Upper lobe of left lung (tissue), 6 donors: Measurements from ENCODE around the gene ANKRD13B. TPM values are rescaled to one million over a fixed set of nuclear protein-coding genes. Genes with fewer than 3 reads are reported as not detected.
A peak's percentile ranks its signal among the peaks of the same experiment; 100 is the strongest.
"Not testable (repeated sequence)": the region's sequence is repeated elsewhere in the genome, so short reads cannot be mapped to it uniquely, and the experiment has no call there.

Source experiments
- ATAC-seq, 2 donors: fragments of 200-7000 bp; cut with Tn5 transposase; one replicate each; pipeline ENCODE4 v1.9.1; 2022; ENCODE audit warnings: mild to moderate bottlenecking in 2 of 2, moderate library complexity in 2 of 2; ENCODE audit not compliant: low FRiP score in 2 of 2
- DNase-seq, 2 donors: peaks; one replicate each; pipeline ENCODE4 v3.0.0-alpha.2; 2019 to 2020
- H3K27ac ChIP-seq, 4 donors: fragments of 200-600 bp; sonication (generic); one replicate each; pipeline ENCODE4 v1.5.1; 2016 to 2019
- H3K27me3 ChIP-seq, 4 donors: fragments of 200-600 bp; sonication (generic); one replicate each; pipeline ENCODE4 v1.5.1; 2017 to 2019
- H3K36me3 ChIP-seq, 4 donors: fragments of 200-600 bp; sonication (generic); one replicate each; pipeline ENCODE4 v1.5.1; 2016 to 2019
- H3K4me1 ChIP-seq, 4 donors: fragments of 200-600 bp; sonication (generic); one replicate each; pipeline ENCODE4 v1.5.1; 2018 to 2019
- H3K4me3 ChIP-seq, 4 donors: fragments of 200-600 bp; sonication (generic); one replicate each; pipeline ENCODE4 v1.5.1; 2017 to 2019; ENCODE audit warnings: mild to moderate bottlenecking in 2 of 4, moderate library complexity in 1 of 4
- H3K9me3 ChIP-seq, 4 donors: fragments of 200-600 bp; sonication (generic); one replicate each; pipeline ENCODE4 v1.5.1; 2018 to 2019
- EP300 ChIP-seq, 4 donors: sonication (generic); formaldehyde crosslinking; IDR thresholded peaks; one replicate each; pipeline ENCODE4 v1.5.1; 2017; ENCODE audit warnings: antibody characterized with exemption in 4 of 4, control low read depth in 2 of 4
- POLR2A ChIP-seq, 4 donors: fragments of 450-650 bp; IDR thresholded peaks; one replicate each; pipeline ENCODE4 v1.5.1; 2016 to 2017; ENCODE audit warnings: antibody characterized with exemption in 4 of 4, mild to moderate bottlenecking in 2 of 4
- POLR2AphosphoS5 ChIP-seq, 2 donors: sonication (generic); formaldehyde crosslinking; IDR thresholded peaks; one replicate each; pipeline ENCODE4 v1.5.1; 2017; ENCODE audit warnings: antibody characterized with exemption in 2 of 2
- WGBS, 2 donors: methylation state at CpG; one replicate each; pipeline ENCODE4 v1.1.5; 2017 to 2018; 5-methylcytosine and 5-hydroxymethylcytosine counted together
- total RNA-seq, 6 donors: library from RNA; depleted of rRNA in 4 of 6; stranded (reverse); fragments of >200 nt in 4 of 6; gene quantifications; one replicate each; pipeline versions ENCODE4 v1.1.0 to v1.2.1, GENCODE V29; 2016 to 2021
- TF ChIP-seq, protein P1 (sequence below), 6 experiments: fragments of 450-650 bp in 4 of 6; fragments of 200-600 bp in 2 of 6; sonication (generic) in 2 of 6; IDR thresholded peaks; one replicate each; pipeline ENCODE4 v1.5.1; 2016 to 2019; ENCODE audit warnings: antibody characterized with exemption in 6 of 6
- donor health status: DM: no; HTN: no; CAD: no; lungs with moderate emphysema.
- donor health status: DM: no; HTN: yes; CAD: no; lungs with severe emphysema.

ANKRD13B gene
- total RNA-seq, 6 donors from 2014 or later, result 1.5 to 24.1 (median 3.9) TPM

DNA sequence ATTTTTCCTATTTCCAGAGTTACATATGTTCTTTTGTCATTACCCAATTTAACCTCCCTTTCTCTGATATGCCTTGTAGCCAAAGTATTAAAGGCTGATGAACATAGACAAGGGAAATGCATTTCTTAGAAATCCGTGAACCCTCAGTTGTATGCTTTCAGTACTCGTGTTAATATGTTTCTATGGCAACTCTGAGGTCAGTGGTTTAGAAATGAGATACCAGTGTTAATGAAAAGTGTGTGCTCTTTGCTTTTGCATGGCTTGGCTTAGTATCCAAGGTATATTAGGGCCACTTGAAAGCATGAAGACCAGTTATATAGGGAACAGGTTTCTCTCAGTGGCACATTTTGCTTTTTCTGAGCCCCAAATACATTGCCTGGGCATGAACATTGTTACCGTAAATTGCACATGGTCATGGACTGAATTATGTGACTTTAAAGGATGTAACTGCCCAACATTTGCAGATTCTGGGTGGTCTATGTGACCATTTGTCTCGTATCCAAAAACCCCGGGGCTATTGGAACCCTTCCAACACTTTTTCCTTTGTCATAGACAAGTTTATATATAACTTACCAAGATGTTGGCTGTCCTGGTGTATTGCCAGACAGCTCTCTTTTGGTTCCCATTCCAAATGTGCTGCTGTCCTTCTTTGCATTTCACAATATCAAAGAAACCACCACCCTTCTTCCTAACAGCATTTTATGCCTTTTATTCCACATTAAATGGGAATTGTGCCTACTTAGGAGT is 43.6 kb upstream of the ANKRD13B start:
- Histone ChIP-seq H3K36me3 (peaks cover 0 to under 1% (median 0%) of the 10 kb centered on the region in 4 donors), H3K4me3 (no peak overlapping the region), H3K9me3 (no peaks in the 10 kb centered on the region), H3K4me1 (peaks cover 0 to 7% (median 4%) of the 10 kb centered on the region in 4 donors), H3K27ac (no peak overlapping the region), H3K27me3 (no peaks in the 10 kb centered on the region)
- TF ChIP-seq, protein P1, sequence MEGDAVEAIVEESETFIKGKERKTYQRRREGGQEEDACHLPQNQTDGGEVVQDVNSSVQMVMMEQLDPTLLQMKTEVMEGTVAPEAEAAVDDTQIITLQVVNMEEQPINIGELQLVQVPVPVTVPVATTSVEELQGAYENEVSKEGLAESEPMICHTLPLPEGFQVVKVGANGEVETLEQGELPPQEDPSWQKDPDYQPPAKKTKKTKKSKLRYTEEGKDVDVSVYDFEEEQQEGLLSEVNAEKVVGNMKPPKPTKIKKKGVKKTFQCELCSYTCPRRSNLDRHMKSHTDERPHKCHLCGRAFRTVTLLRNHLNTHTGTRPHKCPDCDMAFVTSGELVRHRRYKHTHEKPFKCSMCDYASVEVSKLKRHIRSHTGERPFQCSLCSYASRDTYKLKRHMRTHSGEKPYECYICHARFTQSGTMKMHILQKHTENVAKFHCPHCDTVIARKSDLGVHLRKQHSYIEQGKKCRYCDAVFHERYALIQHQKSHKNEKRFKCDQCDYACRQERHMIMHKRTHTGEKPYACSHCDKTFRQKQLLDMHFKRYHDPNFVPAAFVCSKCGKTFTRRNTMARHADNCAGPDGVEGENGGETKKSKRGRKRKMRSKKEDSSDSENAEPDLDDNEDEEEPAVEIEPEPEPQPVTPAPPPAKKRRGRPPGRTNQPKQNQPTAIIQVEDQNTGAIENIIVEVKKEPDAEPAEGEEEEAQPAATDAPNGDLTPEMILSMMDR (IDR thresholded peaks at IDR 0.05), result no peak
- TF ChIP-seq POLR2A (IDR thresholded peaks at IDR 0.05), result no peak
- no peak for TF ChIP-seq EP300 (IDR thresholded peaks at IDR 0.05)
- TF ChIP-seq POLR2AphosphoS5 (IDR thresholded peaks at IDR 0.05), result no peak
- no peak for DNase-seq
- 31 to 42% methylated on average over 5 of the region's 5 CpGs for WGBS, 2 donors
- no peak for ATAC-seq

DNA sequence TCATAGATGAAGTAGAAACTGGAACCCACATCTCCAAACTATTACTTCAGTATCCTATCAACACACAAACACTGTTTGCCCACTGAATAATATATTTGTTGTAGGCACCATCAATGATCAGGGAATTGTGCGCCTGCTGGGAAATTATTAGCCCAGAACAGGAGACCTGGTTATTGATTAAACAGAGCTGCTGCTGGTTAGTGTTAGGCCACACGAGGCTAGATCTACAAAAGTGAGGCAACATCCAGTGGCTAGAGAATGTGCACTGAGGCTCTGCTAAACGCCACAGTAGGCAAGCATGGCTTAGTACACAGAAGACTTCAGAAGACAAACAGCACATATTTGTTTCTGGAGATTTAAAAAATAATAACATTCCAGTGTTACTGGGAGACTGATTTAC is 37.1 kb upstream of the ANKRD13B start:
- no peak for DNase-seq
- no peaks in the 10 kb centered on the region for H3K36me3 ChIP-seq
- WGBS, 2 donors, result 71 to 79% methylated on average over 3 of the region's 3 CpGs
- ATAC-seq, result no peak
- H3K4me1 ChIP-seq, result peaks cover 0 to 4% (median 0%) of the 10 kb centered on the region in 4 donors
- no peaks in the 10 kb centered on the region for H3K27me3 ChIP-seq
- H3K9me3 ChIP-seq, result no peaks in the 10 kb centered on the region
- TF ChIP-seq POLR2A (IDR thresholded peaks at IDR 0.05) (no peak), POLR2AphosphoS5 (IDR thresholded peaks at IDR 0.05) (no peak), EP300 (IDR thresholded peaks at IDR 0.05) (no peak)
- TF ChIP-seq, protein P1 (IDR thresholded peaks at IDR 0.05), result no peak
- no peak overlapping the region for H3K27ac ChIP-seq
- no peak overlapping the region for H3K4me3 ChIP-seq

DNA sequence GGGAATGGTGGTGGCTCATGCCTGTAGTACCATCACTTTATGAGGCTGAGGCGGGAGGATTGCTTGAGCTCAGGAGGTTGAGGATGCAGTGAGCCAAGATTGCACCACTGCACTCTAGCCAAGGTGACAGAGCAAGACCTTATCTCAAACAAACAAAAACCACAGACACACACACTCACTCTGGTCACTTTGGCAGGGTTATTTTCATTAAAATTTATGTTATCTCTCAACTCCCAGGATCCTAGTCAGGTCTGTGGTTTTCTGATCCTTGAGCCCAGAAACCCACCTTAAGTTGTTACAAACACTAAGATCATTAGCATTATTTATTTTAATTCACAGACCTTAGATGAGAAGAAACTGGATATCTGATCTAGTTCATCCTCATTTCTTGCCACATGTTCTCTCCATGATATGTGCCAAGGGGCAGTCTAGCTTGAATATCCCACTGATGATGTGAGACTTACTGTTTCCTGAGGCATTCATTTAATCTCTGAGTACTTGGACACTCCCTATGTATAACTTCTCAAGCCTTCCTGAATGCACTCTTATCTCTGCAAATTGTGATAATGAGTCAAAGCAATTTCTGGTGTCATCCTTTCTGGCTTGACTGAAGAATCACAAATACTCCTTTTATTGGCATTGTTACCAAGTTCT is 35.7 kb upstream of the ANKRD13B start:
- 83 to 86% methylated on average over 1 of the region's 1 CpG for WGBS, 2 donors
- DNase-seq, result no peak
- no peak overlapping the region for H3K27ac ChIP-seq
- no peaks in the 10 kb centered on the region for H3K27me3 ChIP-seq
- H3K4me3 ChIP-seq, result no peak overlapping the region
- H3K4me1 ChIP-seq, result peaks cover 9 to 13% (median 13%) of the 10 kb centered on the region in 4 donors
- H3K36me3 ChIP-seq, result peaks cover 0 to 1% (median under 1%) of the 10 kb centered on the region in 4 donors
- TF ChIP-seq POLR2AphosphoS5 (IDR thresholded peaks at IDR 0.05) (no peak), POLR2A (IDR thresholded peaks at IDR 0.05) (no peak), EP300 (IDR thresholded peaks at IDR 0.05) (no peak)
- TF ChIP-seq, protein P1 (IDR thresholded peaks at IDR 0.05), result no peak
- peak in 1 of 2 donors; percentile 35 for ATAC-seq
- H3K9me3 ChIP-seq, result no peaks in the 10 kb centered on the region

DNA sequence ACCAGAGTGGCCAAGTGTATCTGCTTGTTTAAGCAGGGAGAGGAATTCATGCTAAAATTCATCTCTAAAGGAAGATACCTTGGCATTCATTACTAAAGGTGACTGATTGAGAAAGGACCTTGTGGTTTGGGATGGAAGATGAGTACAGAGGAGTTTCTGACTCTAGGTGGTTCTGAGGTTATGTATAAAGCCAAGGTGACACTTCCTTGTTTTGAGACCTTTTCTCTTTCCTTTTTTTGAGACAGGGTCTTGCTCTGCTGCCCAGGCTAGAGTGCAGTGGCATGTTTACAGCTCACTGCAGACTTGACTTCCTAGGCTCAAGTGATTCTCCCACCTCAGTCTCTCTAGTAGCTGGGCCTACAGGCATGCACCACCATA is 35.2 kb upstream of the ANKRD13B start:
- no peaks in the 10 kb centered on the region for H3K9me3 ChIP-seq
- no peak overlapping the region for H3K4me3 ChIP-seq
- TF ChIP-seq POLR2AphosphoS5 (IDR thresholded peaks at IDR 0.05) (no peak), POLR2A (IDR thresholded peaks at IDR 0.05) (no peak), EP300 (IDR thresholded peaks at IDR 0.05) (no peak)
- H3K4me1 ChIP-seq, result peaks cover 14 to 18% (median 16%) of the 10 kb centered on the region in 4 donors
- no peaks in the 10 kb centered on the region for H3K27me3 ChIP-seq
- DNase-seq (no peak), ATAC-seq (no peak)
- H3K36me3 ChIP-seq, result peaks cover 0 to 6% (median 3%) of the 10 kb centered on the region in 4 donors
- H3K27ac ChIP-seq, result no peak overlapping the region

DNA sequence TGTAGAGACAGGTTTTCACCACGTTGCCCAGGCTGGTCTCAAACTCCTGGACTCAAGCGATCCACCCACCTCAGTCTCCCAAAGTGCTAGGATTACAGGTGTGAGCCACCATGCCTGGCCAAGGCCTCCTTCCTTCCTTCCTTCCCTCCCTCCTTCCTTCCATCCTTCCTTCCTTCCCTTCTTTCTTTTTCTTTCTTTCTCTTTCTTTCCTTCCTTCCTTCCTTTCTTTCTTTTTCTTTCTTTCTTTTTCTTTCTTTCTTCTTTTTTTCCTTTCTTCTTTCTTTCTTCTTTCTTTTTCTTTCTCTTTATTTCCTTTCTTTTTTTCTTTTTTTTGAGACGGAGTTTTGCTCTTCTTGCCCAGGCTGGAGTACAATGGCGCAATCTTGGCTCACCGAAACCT is 34.8 kb upstream of the ANKRD13B start:
- peaks cover 14 to 21% (median 18%) of the 10 kb centered on the region in 4 donors for H3K4me1 ChIP-seq
- H3K27me3 ChIP-seq, DNase-seq, H3K36me3 ChIP-seq, H3K4me3 ChIP-seq, H3K27ac ChIP-seq, ATAC-seq, H3K9me3 ChIP-seq: not testable (repeated sequence)
- 93 to 98% methylated on average over 5 of the region's 5 CpGs for WGBS, 2 donors
